ENCODE data around the gene DCBLD2. TPM values are rescaled to one million over a fixed set of nuclear protein-coding genes. Genes with fewer than 3 reads are reported as not detected.

DCBLD2 gene
- total and polyA plus RNA-seq, 3 experiments from 2014 or later = 0.47 to 1.6 (median 1.5) TPM

DNA sequence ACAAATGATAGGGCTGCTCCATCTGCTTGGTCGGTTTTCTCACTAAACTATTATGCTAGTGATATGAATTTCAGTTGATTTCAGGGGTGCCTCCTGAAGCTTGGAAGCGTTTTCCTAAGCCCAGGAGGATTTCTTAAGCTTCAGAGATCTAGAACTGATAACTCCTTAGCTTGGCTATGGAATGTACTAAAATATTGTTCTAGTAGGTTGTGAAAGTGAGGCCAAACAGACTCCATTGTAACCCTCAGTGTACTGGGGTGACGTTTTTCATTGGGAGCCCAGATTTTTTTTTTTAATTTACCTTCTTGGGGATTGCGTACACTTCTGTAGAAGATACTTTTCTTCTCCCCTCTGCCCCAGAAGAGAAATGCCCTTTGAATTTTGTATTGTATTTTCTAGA is 155.4 kb downstream of the DCBLD2 start:
- Mint-ChIP-seq H3K4me1 (no peaks in the 10 kb centered on the region), H3K27ac (no peak overlapping the region), H3K36me3 (no peaks in the 10 kb centered on the region), H3K9me3 (no peaks in the 10 kb centered on the region), H3K27me3 (peaks cover 7 to 14% of the 10 kb centered on the region in 2 donors), H3K4me3 (no peak overlapping the region)
- H3K4me1 ChIP-seq (ENCODE audit: insufficient read depth, low read length) = no peaks in the 10 kb centered on the region
- H3K27ac ChIP-seq (ENCODE audit: low read depth, low read length) = no peak overlapping the region
- H3K36me3 ChIP-seq (ENCODE audit: insufficient read depth, low read length) = no peaks in the 10 kb centered on the region
- H3K27me3 ChIP-seq (ENCODE audit: insufficient read depth, low read length, poor library complexity, severe bottlenecking) = no peaks in the 10 kb centered on the region
- CTCF ChIA-PET = no interaction called here
- POLR2A ChIA-PET = no interaction called here
- DNase-seq = no peak
- no peaks in the 10 kb centered on the region for H3K9me3 ChIP-seq (ENCODE audit: low read length)
- no peak overlapping the region for H3K4me3 ChIP-seq (ENCODE audit: low read length)

Other genes starting within 250 kb of the DCBLD2 start
- under 1 TPM; 0.20 to 0.31 TPM for gene ST3GAL6, start 138.4 kb downstream of the DCBLD2 start, total RNA-seq
- gene ST3GAL6, start 138.4 kb downstream of the DCBLD2 start, polyA plus RNA-seq = not detected

Measured in CD8-positive, alpha-beta memory T cell (primary cell).